ENCODE data around the gene USP12.

GRCh38 chr13:27194895-27195764 lies 23.5 kb upstream of the USP12 start:
- TF ChIP-seq CTCF (IDR thresholded peaks at IDR 0.05 in 8 of 11, conservative IDR thresholded peaks at IDR 0.05 in 3 of 11) (no peak), POLR2A (IDR thresholded peaks at IDR 0.05) (no peak), POLR2AphosphoS5 (IDR thresholded peaks at IDR 0.05) (no peak)
